ENCODE measurements around the gene EFNB3. TPM values are rescaled to one million over a fixed set of nuclear protein-coding genes. Genes with fewer than 3 reads are reported as not detected.

The EFNB3 gene
- total and polyA plus RNA-seq, 7 donors: 0.09 to 0.37 (median 0.12) TPM; not detected in 2

DNA sequence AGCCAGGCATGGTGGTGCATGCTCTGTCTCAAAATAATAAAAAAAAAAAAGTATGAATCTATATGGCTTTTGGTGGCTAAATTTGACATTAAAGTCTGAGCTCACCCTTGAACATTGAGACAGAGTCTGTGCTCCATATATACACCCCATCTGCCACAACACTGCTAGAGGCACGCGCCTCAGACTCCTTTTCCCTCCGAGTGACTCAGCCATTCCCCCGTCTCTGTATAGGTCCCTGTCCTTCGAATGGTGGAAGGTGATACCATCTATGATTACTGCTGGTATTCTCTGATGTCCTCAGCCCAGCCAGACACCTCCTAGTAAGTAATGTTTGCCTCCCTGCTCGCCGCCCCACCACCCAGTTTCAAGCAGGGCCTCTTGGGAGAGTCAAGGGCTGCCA is 4.5 kb upstream of the EFNB3 start:
- DNase-seq (no peak), ATAC-seq (no peak)
- Histone ChIP-seq H3K9me3 (no peaks in the 10 kb centered on the region), H3K4me1 (peaks cover 7% of the 10 kb centered on the region), H3K36me3 (ENCODE audit: insufficient read depth in 1 of 2, low read depth in 1 of 2) (peaks cover 7 to 29% of the 10 kb centered on the region in 2 donors), H3K27ac (no peak overlapping the region), H3K27me3 (ENCODE audit: insufficient read depth in 3 of 3, low read length in 2 of 3) (peaks cover 0 to 27% (median 13%) of the 10 kb centered on the region in 3 donors), H3K4me3 (no peak overlapping the region)
- TF ChIP-seq, protein P1, sequence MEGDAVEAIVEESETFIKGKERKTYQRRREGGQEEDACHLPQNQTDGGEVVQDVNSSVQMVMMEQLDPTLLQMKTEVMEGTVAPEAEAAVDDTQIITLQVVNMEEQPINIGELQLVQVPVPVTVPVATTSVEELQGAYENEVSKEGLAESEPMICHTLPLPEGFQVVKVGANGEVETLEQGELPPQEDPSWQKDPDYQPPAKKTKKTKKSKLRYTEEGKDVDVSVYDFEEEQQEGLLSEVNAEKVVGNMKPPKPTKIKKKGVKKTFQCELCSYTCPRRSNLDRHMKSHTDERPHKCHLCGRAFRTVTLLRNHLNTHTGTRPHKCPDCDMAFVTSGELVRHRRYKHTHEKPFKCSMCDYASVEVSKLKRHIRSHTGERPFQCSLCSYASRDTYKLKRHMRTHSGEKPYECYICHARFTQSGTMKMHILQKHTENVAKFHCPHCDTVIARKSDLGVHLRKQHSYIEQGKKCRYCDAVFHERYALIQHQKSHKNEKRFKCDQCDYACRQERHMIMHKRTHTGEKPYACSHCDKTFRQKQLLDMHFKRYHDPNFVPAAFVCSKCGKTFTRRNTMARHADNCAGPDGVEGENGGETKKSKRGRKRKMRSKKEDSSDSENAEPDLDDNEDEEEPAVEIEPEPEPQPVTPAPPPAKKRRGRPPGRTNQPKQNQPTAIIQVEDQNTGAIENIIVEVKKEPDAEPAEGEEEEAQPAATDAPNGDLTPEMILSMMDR (IDR thresholded peaks at IDR 0.05): no peak
- intact Hi-C loops (cut with DNase I): no loop called here
- 92 to 95% (median 93%) methylated on average over 7 of the region's 7 CpGs for WGBS, 3 donors

DNA sequence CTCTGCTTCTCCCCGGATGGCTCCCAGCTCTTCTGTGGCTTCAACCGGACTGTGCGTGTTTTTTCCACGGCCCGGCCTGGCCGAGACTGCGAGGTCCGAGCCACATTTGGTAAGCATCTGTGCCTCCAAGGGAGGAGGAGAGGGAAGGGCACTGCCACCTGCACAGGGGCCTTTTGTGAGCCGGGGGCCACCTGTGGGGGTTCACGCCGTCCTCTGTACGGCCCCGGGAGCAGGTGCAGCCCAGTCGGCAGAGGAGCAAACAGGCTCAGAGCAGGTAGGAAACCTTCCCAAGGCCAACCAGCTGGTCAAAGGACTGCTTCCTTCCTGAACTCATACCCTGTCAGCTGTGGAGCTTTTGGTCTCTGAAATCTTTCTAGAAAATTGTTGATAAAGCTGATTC is 3.3 kb upstream of the EFNB3 start:
- H3K27me3 ChIP-seq (ENCODE audit: insufficient read depth in 3 of 3, low read length in 2 of 3): peaks cover 0 to 39% (median 17%) of the 10 kb centered on the region in 3 donors
- WGBS, 3 donors: 91 to 93% (median 92%) methylated on average over 14 of the region's 14 CpGs
- intact Hi-C loops (cut with DNase I): no loop called here
- H3K4me1 ChIP-seq: peaks cover 7% of the 10 kb centered on the region
- TF ChIP-seq, protein P1 (IDR thresholded peaks at IDR 0.05): no peak
- no peak overlapping the region for H3K27ac ChIP-seq
- no peaks in the 10 kb centered on the region for H3K9me3 ChIP-seq
- H3K4me3 ChIP-seq: no peak overlapping the region
- H3K36me3 ChIP-seq (ENCODE audit: insufficient read depth in 1 of 2, low read depth in 1 of 2): peaks cover 7 to 24% of the 10 kb centered on the region in 2 donors
- DNase-seq: no peak
- ATAC-seq: no peak

GRCh38 chr17:7702776-7703175 is 2.2 kb upstream of the EFNB3 start:
- H3K4me1 ChIP-seq: peaks cover 7% of the 10 kb centered on the region
- peaks cover 0 to 50% (median 17%) of the 10 kb centered on the region in 3 donors for H3K27me3 ChIP-seq (ENCODE audit: insufficient read depth in 3 of 3, low read length in 2 of 3)
- peaks cover 7 to 24% of the 10 kb centered on the region in 2 donors for H3K36me3 ChIP-seq (ENCODE audit: insufficient read depth in 1 of 2, low read depth in 1 of 2)
- H3K9me3 ChIP-seq: no peaks in the 10 kb centered on the region
- no peak for ATAC-seq
- no peak overlapping the region for H3K27ac ChIP-seq
- WGBS, 3 donors: 90 to 91% (median 90%) methylated on average over 13 of the region's 13 CpGs
- intact Hi-C loops (cut with DNase I): no loop called here
- H3K4me3 ChIP-seq: no peak overlapping the region
- TF ChIP-seq, protein P1 (IDR thresholded peaks at IDR 0.05): no peak
- DNase-seq: no peak

DNA sequence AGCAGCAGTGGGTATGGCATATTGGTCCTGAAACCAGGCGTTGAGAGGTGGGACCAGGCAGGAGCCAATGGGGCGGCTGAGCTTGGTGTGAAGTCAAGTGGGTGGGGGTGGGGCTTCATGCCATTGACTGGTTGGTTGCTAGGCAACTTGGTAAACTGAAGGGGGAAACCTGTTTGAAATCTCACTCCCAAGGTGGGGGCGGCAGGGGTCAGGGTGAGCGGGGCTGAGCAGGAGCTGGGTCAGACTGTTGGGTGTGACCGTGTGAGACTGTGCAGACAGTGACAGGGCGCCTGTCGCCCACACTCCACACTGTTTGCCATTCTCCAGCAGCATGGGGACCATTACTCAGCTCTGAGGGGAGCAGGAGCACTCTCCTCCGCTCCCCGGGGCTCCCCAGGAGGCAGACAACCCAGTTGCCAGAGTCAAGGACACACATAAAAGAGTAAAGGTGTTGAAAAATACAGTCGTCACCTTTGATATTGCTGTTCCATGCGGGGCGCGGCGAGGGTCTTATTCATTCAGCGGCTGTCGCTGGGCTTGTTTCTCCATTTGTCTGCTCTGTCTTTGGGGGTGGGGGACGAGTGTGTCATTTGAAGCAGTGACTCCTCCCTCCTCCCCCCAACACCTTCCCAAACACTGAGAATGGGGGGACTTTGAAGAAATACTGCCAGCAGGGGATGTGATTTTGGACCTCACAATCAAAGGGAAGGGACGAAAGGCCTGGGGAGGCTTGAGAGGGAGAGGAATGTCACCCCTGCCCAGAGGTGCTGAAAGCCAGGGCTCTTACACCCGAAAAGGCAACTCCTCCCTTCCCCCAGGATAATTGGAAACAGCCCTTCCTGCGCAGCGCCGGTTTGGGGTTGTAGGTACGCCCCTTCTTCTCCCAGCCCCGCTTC is 1.2 kb upstream of the EFNB3 start:
- DNase-seq (no peak), ATAC-seq (peak in 1 of 4 donors; percentile 13)
- peaks cover 7% of the 10 kb centered on the region for H3K4me1 ChIP-seq
- H3K4me3 ChIP-seq: no peak overlapping the region
- intact Hi-C loops (cut with DNase I): no loop called here
- TF ChIP-seq, protein P1 (IDR thresholded peaks at IDR 0.05): no peak
- peaks cover 0 to 50% (median 18%) of the 10 kb centered on the region in 3 donors for H3K27me3 ChIP-seq (ENCODE audit: insufficient read depth in 3 of 3, low read length in 2 of 3)
- H3K9me3 ChIP-seq: no peaks in the 10 kb centered on the region
- no peak overlapping the region for H3K27ac ChIP-seq
- peaks cover 7 to 24% of the 10 kb centered on the region in 2 donors for H3K36me3 ChIP-seq (ENCODE audit: insufficient read depth in 1 of 2, low read depth in 1 of 2)
- 48 to 55% (median 51%) methylated on average over 24 of the region's 24 CpGs for WGBS, 3 donors

Measured in psoas muscle (tissue), 8 donors.